IPS-18a (cell line): ENCODE measurements around the gene LEMD3.

Experiments used
- H3K27ac ChIP-seq: one replicate; pipeline ENCODE4 v1.5.1; 2013; ENCODE audit warnings: low read length
- H3K27me3 ChIP-seq: one replicate; pipeline ENCODE4 v1.6.1; 2013; ENCODE audit warnings: mild to moderate bottlenecking, low read length; ENCODE audit not compliant: control insufficient read depth, insufficient read depth
- H3K36me3 ChIP-seq: one replicate; pipeline ENCODE4 v1.6.1; 2013; ENCODE audit warnings: low read depth, low read length; ENCODE audit not compliant: control insufficient read depth
- H3K4me1 ChIP-seq: one replicate; pipeline ENCODE4 v1.6.1; 2013; ENCODE audit warnings: low read depth, low read length; ENCODE audit not compliant: control insufficient read depth
- H3K4me3 ChIP-seq: one replicate; pipeline ENCODE4 v1.5.1; 2013; ENCODE audit warnings: low read length
- H3K9ac ChIP-seq: one replicate; pipeline ENCODE4 v1.6.1; 2013; ENCODE audit warnings: mild to moderate bottlenecking, low read length, moderate library complexity
- H3K9me3 ChIP-seq: one replicate; pipeline ENCODE4 v1.6.1; 2013; ENCODE audit warnings: low read depth, low read length; ENCODE audit not compliant: control insufficient read depth

LEMD3 gene

GRCh38 chr12:65220761-65221160, 51.4 kb downstream of the LEMD3 start:
- H3K9me3 ChIP-seq, result peaks cover 8% of the 10 kb centered on the region
- no peak overlapping the region for H3K9ac ChIP-seq
- no peak overlapping the region for H3K27ac ChIP-seq
- no peaks in the 10 kb centered on the region for H3K4me1 ChIP-seq
- H3K4me3 ChIP-seq, result no peak overlapping the region
- peaks cover 25% of the 10 kb centered on the region for H3K36me3 ChIP-seq
- no peaks in the 10 kb centered on the region for H3K27me3 ChIP-seq

GRCh38 chr12:65229441-65229840, 60.1 kb downstream of the LEMD3 start:
- Histone ChIP-seq H3K36me3 (peaks cover 12% of the 10 kb centered on the region), H3K27me3 (no peaks in the 10 kb centered on the region), H3K4me3 (no peak overlapping the region)

GRCh38 chr12:65232476-65233077, 63.2 kb downstream of the LEMD3 start:
- Histone ChIP-seq H3K27ac (no peak overlapping the region), H3K9me3 (peaks cover 12% of the 10 kb centered on the region), H3K36me3 (peaks cover 12% of the 10 kb centered on the region), H3K27me3 (no peaks in the 10 kb centered on the region), H3K4me3 (no peak overlapping the region), H3K4me1 (no peaks in the 10 kb centered on the region), H3K9ac (no peak overlapping the region)

More at GRCh38 chr12:65229441-65229840, 60.1 kb downstream of the LEMD3 start:
- no peaks in the 10 kb centered on the region for H3K4me1 ChIP-seq
- H3K27ac ChIP-seq, result no peak overlapping the region
- peaks cover 12% of the 10 kb centered on the region for H3K9me3 ChIP-seq
- H3K9ac ChIP-seq, result no peak overlapping the region

- H3K27me3 ChIP-seq, result no peaks in the 10 kb centered on the region
- H3K4me1 ChIP-seq, result no peaks in the 10 kb centered on the region
- H3K4me3 ChIP-seq, result no peak overlapping the region
- peaks cover 22% of the 10 kb centered on the region for H3K36me3 ChIP-seq
- no peak overlapping the region for H3K9ac ChIP-seq
- H3K9me3 ChIP-seq, result no peaks in the 10 kb centered on the region
- no peak overlapping the region for H3K27ac ChIP-seq
Measured at GRCh38 chr12:65237153-65237552, 67.8 kb downstream of the LEMD3 start.

- H3K27me3 ChIP-seq, result no peaks in the 10 kb centered on the region
- no peak overlapping the region for H3K9ac ChIP-seq
- peaks cover 35% of the 10 kb centered on the region for H3K36me3 ChIP-seq
- H3K4me1 ChIP-seq, result no peaks in the 10 kb centered on the region
- H3K27ac ChIP-seq, result no peak overlapping the region
- no peaks in the 10 kb centered on the region for H3K9me3 ChIP-seq
- no peak overlapping the region for H3K4me3 ChIP-seq
Measured at GRCh38 chr12:65238609-65239008, 69.2 kb downstream of the LEMD3 start.

- H3K9ac ChIP-seq, result no peak overlapping the region
- H3K27ac ChIP-seq, result no peak overlapping the region
- H3K4me1 ChIP-seq, result no peaks in the 10 kb centered on the region
- H3K36me3 ChIP-seq, result peaks cover 12% of the 10 kb centered on the region
- no peaks in the 10 kb centered on the region for H3K27me3 ChIP-seq
- H3K4me3 ChIP-seq, result no peak overlapping the region
- H3K9me3 ChIP-seq, result no peaks in the 10 kb centered on the region
Measured at GRCh38 chr12:65248656-65249633, 79.6 kb downstream of the LEMD3 start.

GRCh38 chr12:65252515-65252914, 83.1 kb downstream of the LEMD3 start:
- Histone ChIP-seq H3K4me1 (no peaks in the 10 kb centered on the region), H3K4me3 (no peak overlapping the region), H3K36me3 (no peaks in the 10 kb centered on the region), H3K27ac (no peak overlapping the region), H3K9ac (no peak overlapping the region), H3K27me3 (no peaks in the 10 kb centered on the region), H3K9me3 (no peaks in the 10 kb centered on the region)

GRCh38 chr12:65257986-65258385, 88.6 kb downstream of the LEMD3 start:
- Histone ChIP-seq H3K9me3 (no peaks in the 10 kb centered on the region), H3K4me3 (no peak overlapping the region), H3K4me1 (no peaks in the 10 kb centered on the region), H3K9ac (no peak overlapping the region), H3K36me3 (no peaks in the 10 kb centered on the region), H3K27me3 (no peaks in the 10 kb centered on the region), H3K27ac (no peak overlapping the region)

GRCh38 chr12:65259501-65259900, 90.1 kb downstream of the LEMD3 start:
- no peaks in the 10 kb centered on the region for H3K9me3 ChIP-seq
- no peak overlapping the region for H3K27ac ChIP-seq
- no peaks in the 10 kb centered on the region for H3K4me1 ChIP-seq
- no peaks in the 10 kb centered on the region for H3K27me3 ChIP-seq
- no peaks in the 10 kb centered on the region for H3K36me3 ChIP-seq
- H3K4me3 ChIP-seq, result no peak overlapping the region
- no peak overlapping the region for H3K9ac ChIP-seq

- H3K9me3 ChIP-seq, result no peaks in the 10 kb centered on the region
Measured at GRCh38 chr12:65263777-65264176, 94.4 kb downstream of the LEMD3 start.

GRCh38 chr12:65266408-65266807, 97.0 kb downstream of the LEMD3 start:
- H3K9me3 ChIP-seq, result no peaks in the 10 kb centered on the region
- H3K4me3 ChIP-seq, result no peak overlapping the region
- no peak overlapping the region for H3K9ac ChIP-seq
- no peak overlapping the region for H3K27ac ChIP-seq
- no peaks in the 10 kb centered on the region for H3K36me3 ChIP-seq
- no peaks in the 10 kb centered on the region for H3K27me3 ChIP-seq
- H3K4me1 ChIP-seq, result no peaks in the 10 kb centered on the region

More at GRCh38 chr12:65263777-65264176, 94.4 kb downstream of the LEMD3 start:
- no peak overlapping the region for H3K4me3 ChIP-seq
- no peaks in the 10 kb centered on the region for H3K27me3 ChIP-seq
- H3K4me1 ChIP-seq, result no peaks in the 10 kb centered on the region
- H3K36me3 ChIP-seq, result no peaks in the 10 kb centered on the region
- no peak overlapping the region for H3K27ac ChIP-seq
- H3K9ac ChIP-seq, result no peak overlapping the region
